Erythroblast (primary cell): ENCODE data around the gene TYMS.

Source experiments
- DNase-seq, 2 experiments: peaks; one replicate each; lab custom pipeline; 2025; lab: John Stamatoyannopoulos, UW
- GATA1 ChIP-seq: IDR thresholded peaks from 2 replicates; pipeline ENCODE4 v1.6.1; 2011; ENCODE audit warnings: low read depth, mild to moderate bottlenecking, control low read depth, low read length, moderate library complexity
- POLR2A ChIP-seq: IDR thresholded peaks from 2 replicates; pipeline ENCODE4 v1.6.1; 2011; ENCODE audit warnings: mild to moderate bottlenecking, low read length

TYMS gene

GRCh38 chr18:657311-658000 is at the start of gene TYMS:
TYMS (plus strand) TSS chr18:657653; CDS start chr18:657743, 90 bp downstream.
- no peak for TF ChIP-seq POLR2A
- TF ChIP-seq GATA1 = no peak
- peak; percentile 84 to 90 for DNase-seq

DNA sequence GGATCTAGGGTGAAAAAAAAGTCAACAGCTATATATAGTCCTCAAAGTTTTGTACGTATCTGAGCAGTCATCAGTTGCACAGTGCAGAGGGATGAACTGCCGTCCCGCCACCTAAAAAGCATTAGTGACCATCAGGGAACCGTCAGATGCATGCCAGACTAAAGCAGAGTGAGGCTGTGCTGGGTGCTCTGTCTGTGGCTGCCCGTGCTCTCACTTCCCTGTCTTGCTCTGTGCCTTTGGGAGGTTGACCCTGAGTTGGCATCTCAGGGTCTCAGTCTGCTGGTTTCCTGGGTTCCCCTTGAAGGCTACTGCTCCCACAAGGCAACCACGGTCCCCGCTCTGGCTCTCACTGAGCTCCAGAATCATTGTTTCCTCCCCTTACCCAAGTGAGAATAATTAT is 49.5 kb upstream of the TYMS start:
- DNase-seq = no peak
- TF ChIP-seq GATA1 = no peak
- no peak for TF ChIP-seq POLR2A

DNA sequence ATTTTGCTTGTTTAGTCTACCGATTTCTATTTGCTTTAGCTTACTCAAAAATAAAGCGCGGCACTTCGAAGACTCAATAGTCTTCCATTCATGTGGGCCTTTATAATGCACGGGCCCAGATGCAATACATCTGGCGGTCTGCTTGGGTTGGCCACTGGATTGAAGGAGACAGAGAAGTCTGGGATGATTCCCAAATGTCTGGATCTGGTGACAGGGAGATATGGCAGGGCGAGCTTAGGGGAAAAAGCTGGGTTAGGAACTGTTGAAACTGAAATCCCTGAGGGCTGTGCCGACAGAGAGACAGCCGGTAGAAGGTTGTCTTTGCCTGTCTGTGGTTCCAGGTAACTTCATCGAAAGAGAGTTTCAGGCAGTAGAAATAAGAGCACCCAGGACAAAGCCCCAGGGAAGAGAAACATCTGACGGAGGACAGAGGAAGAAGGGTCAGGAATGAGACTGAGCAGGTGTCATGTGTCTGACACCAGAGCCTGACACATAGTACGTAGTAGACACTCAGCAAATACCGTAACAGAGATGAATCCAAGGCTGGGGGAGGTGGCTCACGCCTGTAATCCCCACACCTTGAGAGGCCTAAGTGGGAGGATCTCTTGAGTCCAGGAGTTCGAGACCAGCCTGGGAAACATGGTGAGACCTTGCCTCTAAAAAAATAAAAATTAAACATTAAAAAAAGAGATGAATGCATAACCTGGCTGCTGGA is 47.1 kb upstream of the TYMS start:
- no peak for TF ChIP-seq GATA1
- no peak for TF ChIP-seq POLR2A
- DNase-seq = no peak

DNA sequence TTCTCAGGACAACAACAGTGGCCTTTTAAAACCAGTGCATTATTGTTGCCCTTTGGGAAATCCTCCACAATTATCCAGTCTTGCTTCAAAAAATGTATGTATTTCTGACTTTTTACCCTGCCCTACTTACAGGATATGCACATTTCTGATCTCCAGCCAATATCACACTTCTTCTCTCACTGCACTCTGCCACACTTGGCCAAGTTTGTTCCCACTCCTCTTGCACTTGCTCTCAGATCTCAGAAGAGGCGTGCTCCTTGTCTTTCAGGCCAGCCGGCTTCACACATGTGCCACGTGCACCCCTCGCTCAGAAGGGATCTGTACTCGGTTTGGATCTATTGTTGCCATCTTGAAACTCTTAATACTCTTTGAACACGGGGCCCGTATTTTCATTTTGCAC is 45.3 kb upstream of the TYMS start:
- TF ChIP-seq POLR2A (no peak), GATA1 (no peak)
- DNase-seq = no peak

GRCh38 chr18:614193-614592 is 43.3 kb upstream of the TYMS start:
- DNase-seq = no peak
- TF ChIP-seq POLR2A (no peak), GATA1 (no peak)

- DNase-seq = no peak
- TF ChIP-seq POLR2A = no peak
- TF ChIP-seq GATA1 = no peak
Measured at GRCh38 chr18:615092-615521, 42.3 kb upstream of the TYMS start.

DNA sequence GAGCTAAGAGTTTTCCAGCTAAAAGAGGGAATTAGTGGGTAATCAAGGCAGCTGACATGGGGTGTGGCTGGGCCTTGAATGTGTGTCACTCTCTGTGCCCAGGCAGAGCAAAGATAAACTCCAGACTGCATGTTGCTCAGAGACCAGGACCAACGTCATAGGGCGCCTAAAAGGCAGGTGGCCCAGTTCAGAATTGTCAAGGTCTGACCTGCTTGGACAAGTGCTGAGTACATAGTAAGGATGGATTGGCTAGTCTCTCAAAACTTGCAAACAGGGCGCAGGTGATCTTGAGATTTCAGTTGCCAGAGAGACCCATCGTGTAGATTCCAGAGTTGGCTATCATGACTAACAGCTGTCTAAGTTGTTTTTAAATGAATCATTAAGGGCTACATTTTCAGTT is 41.7 kb upstream of the TYMS start:
- TF ChIP-seq GATA1 (no peak), POLR2A (no peak)

GRCh38 chr18:616380-616995 is 41.0 kb upstream of the TYMS start:
- peak; percentile 61 to 73 for DNase-seq
- TF ChIP-seq POLR2A (no peak), GATA1 (no peak)

More for the DNA sequence above, 41.7 kb upstream of the TYMS start:
- peak; percentile 49 to 51 for DNase-seq

- peak; percentile 77 for TF ChIP-seq GATA1
- TF ChIP-seq POLR2A = no peak
- peak; percentile 75 to 93 for DNase-seq
Measured at GRCh38 chr18:617970-618504, 39.4 kb upstream of the TYMS start.

DNA sequence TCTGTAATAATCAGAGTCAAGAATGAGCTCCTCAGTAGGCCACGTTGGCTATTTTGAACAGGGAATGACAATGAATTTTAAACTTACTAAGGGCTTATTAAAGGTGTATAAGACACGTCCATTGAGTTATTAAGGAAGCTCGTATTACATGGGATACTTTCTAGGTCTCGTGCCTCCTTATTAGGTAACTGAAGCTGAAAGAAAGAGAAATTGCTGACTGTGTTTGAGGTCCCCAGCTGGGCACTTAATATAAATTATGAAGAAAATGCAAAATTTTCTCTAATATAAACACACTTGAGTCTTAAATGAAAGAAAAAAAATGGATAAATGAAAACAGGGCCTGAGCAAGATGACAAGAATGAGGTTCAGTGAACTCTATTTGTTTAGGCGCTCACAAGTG is 38.8 kb upstream of the TYMS start:
- TF ChIP-seq GATA1 = no peak
- DNase-seq = no peak

- no peak for TF ChIP-seq POLR2A
- DNase-seq = no peak
Measured at GRCh38 chr18:621291-622043, 36.0 kb upstream of the TYMS start.

- no peak for DNase-seq
- TF ChIP-seq POLR2A (no peak), GATA1 (no peak)
Measured at GRCh38 chr18:622289-622688, 35.2 kb upstream of the TYMS start.
